ENCODE data around the gene MRPL53.
"Not testable (repeated sequence)": the region's sequence is repeated elsewhere in the genome, so short reads cannot be mapped to it uniquely, and the experiment has no call there.

DNA sequence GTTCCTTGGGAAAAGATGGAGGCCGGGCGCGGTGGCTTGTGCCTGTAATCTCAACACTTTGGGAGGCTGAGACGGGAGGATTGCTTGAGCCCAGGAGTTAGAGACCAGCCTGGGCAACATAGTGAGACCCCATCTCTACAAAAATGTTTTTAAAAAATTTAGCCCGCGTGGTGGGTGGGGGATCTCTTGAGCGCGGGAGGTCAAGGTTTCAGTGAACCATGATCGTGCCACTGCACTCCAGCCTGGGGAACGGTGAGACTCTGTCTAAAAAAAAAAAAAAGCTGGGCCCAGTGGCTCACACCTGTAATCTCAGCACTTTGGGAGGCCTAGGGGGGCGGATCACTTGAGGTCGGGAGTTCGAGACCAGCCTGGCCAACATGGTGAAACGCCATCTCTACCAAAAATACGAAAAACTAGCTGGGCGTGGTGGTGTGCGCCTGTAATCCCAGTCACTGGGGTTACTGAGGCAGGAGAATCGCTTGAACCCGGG lies 11.2 kb upstream of the MRPL53 start:
- TF ChIP-seq, protein P1, sequence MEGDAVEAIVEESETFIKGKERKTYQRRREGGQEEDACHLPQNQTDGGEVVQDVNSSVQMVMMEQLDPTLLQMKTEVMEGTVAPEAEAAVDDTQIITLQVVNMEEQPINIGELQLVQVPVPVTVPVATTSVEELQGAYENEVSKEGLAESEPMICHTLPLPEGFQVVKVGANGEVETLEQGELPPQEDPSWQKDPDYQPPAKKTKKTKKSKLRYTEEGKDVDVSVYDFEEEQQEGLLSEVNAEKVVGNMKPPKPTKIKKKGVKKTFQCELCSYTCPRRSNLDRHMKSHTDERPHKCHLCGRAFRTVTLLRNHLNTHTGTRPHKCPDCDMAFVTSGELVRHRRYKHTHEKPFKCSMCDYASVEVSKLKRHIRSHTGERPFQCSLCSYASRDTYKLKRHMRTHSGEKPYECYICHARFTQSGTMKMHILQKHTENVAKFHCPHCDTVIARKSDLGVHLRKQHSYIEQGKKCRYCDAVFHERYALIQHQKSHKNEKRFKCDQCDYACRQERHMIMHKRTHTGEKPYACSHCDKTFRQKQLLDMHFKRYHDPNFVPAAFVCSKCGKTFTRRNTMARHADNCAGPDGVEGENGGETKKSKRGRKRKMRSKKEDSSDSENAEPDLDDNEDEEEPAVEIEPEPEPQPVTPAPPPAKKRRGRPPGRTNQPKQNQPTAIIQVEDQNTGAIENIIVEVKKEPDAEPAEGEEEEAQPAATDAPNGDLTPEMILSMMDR (IDR thresholded peaks at IDR 0.05), result not testable (repeated sequence)
- not testable (repeated sequence) for TF ChIP-seq POLR2A (IDR thresholded peaks at IDR 0.05; ENCODE audit: low read depth)

Measured in esophagus muscularis mucosa (tissue), 3 donors.